Ovary (tissue), 9 donors: ENCODE data around the gene AP5M1. TPM values are rescaled to one million over a fixed set of nuclear protein-coding genes. Genes with fewer than 3 reads are reported as not detected.
"Not testable (repeated sequence)": the region's sequence is repeated elsewhere in the genome, so short reads cannot be mapped to it uniquely, and the experiment has no call there.

Experiments used
- DNase-seq, 5 donors: peaks; one replicate each; pipeline ENCODE4 v3.0.0-alpha.2; 2019 to 2020
- H3K27ac ChIP-seq, 2 donors: fragments of 200-600 bp; one replicate each; pipeline versions ENCODE4 v1.5.1 to v1.8.0; 2019 to 2022
- H3K27me3 ChIP-seq: fragments of 200-600 bp; one replicate; pipeline ENCODE4 v1.8.0; 2022
- H3K36me3 ChIP-seq: fragments of 200-600 bp; sonication (generic); one replicate; pipeline ENCODE4 v1.5.1; 2019
- H3K4me1 ChIP-seq: one replicate; pipeline ENCODE4 v1.8.1; 2013; ENCODE audit warnings: mild to moderate bottlenecking, moderate library complexity; ENCODE audit not compliant: insufficient read depth
- H3K4me3 ChIP-seq: fragments of 200-600 bp; sonication (generic); one replicate; pipeline ENCODE4 v1.5.1; 2017
- H3K9me3 ChIP-seq, 2 donors: fragments of 200-600 bp in 1 of 2; sonication (generic) in 1 of 2; one replicate each; pipeline versions ENCODE4 v1.5.1 to v1.8.1; 2013 to 2019; ENCODE audit warnings: mild to moderate bottlenecking in 1 of 2, moderate library complexity in 1 of 2
- EP300 ChIP-seq: sonication (generic); formaldehyde crosslinking; IDR thresholded peaks from one replicate; pipeline ENCODE4 v1.6.1; 2017; ENCODE audit warnings: antibody characterized with exemption
- POLR2A ChIP-seq: fragments of 450-650 bp; IDR thresholded peaks from one replicate; pipeline ENCODE4 v1.6.1; 2017; ENCODE audit warnings: antibody characterized with exemption, mild to moderate bottlenecking, moderate library complexity
- WGBS, 3 donors: extraction: QIAGEN DNeasy Blood & Tissue Kit in 1 of 3; methylation state at CpG; one replicate each; pipeline versions ENCODE4 v1.1.5 to v1.1.7; 2013 to 2017; 5-methylcytosine and 5-hydroxymethylcytosine counted together
- intact Hi-C, 4 donors: fragments of 100-400 bp; cut with DNase I; formaldehyde crosslinking; loops; one replicate each; pipeline versions ENCODE4 v1.11.0 to v1.15.1; 2022 to 2023
- polyA plus RNA-seq, 2 donors: library from polyadenylated mRNA; stranded (reverse); fragments of 200-250 nt in 1 of 2; fragments of 350-450 nt in 1 of 2; fragmentation: Illumina TruSeq in 1 of 2; extraction: RNeasy Lipid Tissue Mini Kit (QIAGEN cat#74804) in 1 of 2; gene quantifications; one replicate each; pipeline ENCODE4 v1.2.3, GENCODE V29; 2013 to 2014
- total RNA-seq, 7 donors: library from RNA; depleted of rRNA in 2 of 7; stranded (reverse); fragments of >200 nt in 2 of 7; fragmentation: NEBNext Ultra II Directional in 3 of 7; extraction: Animal tissue kit (Norgen Biotek cat#: 25700) in 3 of 7; gene quantifications; one replicate each; pipeline versions ENCODE4 v1.1.0 to v1.2.4, GENCODE V29; 2016 to 2023
- TF ChIP-seq, protein P1 (sequence below), 3 donors: fragments of 450-650 bp in 2 of 3; fragments of 200-600 bp in 1 of 3; IDR thresholded peaks; one replicate each; pipeline versions ENCODE4 v1.5.1 to v1.8.0; 2016 to 2022; ENCODE audit warnings: antibody characterized with exemption in 3 of 3, mild to moderate bottlenecking in 1 of 3
- donor health status: DM: no; HTN: no; CAD: no; lungs with moderate emphysema.
- donor health status: DM: no; HTN: no; CAD: no.
- donor health status: Bipolar disorder and iron deficiency.
- donor health status: DM: yes; HTN: yes; CAD: no.
- donor health status: DM: no; HTN: no; CAD: no.
- donor health status: DM: yes; HTN: yes; CAD: no.

AP5M1 gene
- total and polyA plus RNA-seq, 9 donors = 7.3 to 31.0 (median 22.1) TPM

DNA sequence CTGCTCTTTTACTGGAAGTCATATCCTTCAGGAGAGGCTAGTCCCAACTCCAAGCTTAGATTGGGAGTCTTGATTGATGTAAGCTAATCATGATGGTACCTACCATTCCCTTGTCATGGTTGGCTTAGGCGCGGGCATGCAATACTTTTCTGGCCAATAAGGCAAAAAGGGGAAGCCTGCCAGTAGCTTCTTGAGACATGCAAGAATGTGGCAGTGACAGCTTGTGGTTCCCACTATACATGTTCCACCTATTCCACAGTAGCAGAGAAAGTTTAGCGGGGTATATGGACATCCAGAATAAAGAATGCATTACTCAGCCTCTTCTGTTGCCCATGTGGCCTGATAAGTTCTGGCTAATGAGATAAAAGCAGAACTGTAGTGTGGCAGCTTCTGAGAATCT is 55.0 kb downstream of the AP5M1 start:
- Histone ChIP-seq H3K9me3 (no peaks in the 10 kb centered on the region), H3K27ac (no peak overlapping the region), H3K4me1 (no peaks in the 10 kb centered on the region), H3K27me3 (no peaks in the 10 kb centered on the region), H3K4me3 (no peak overlapping the region), H3K36me3 (no peaks in the 10 kb centered on the region)
- 94 to 99% (median 95%) methylated on average over 3 of the region's 3 CpGs for WGBS, 3 donors
- TF ChIP-seq, protein P1, sequence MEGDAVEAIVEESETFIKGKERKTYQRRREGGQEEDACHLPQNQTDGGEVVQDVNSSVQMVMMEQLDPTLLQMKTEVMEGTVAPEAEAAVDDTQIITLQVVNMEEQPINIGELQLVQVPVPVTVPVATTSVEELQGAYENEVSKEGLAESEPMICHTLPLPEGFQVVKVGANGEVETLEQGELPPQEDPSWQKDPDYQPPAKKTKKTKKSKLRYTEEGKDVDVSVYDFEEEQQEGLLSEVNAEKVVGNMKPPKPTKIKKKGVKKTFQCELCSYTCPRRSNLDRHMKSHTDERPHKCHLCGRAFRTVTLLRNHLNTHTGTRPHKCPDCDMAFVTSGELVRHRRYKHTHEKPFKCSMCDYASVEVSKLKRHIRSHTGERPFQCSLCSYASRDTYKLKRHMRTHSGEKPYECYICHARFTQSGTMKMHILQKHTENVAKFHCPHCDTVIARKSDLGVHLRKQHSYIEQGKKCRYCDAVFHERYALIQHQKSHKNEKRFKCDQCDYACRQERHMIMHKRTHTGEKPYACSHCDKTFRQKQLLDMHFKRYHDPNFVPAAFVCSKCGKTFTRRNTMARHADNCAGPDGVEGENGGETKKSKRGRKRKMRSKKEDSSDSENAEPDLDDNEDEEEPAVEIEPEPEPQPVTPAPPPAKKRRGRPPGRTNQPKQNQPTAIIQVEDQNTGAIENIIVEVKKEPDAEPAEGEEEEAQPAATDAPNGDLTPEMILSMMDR (IDR thresholded peaks at IDR 0.05) = no peak
- no peak for TF ChIP-seq EP300
- TF ChIP-seq POLR2A = no peak
- intact Hi-C loops = loop anchor here in 1 of 4 donors (10.0 kb wide), 1 partner anchor 829 kb away; no protein-coding TSS in a partner anchor
- DNase-seq = no peak

DNA sequence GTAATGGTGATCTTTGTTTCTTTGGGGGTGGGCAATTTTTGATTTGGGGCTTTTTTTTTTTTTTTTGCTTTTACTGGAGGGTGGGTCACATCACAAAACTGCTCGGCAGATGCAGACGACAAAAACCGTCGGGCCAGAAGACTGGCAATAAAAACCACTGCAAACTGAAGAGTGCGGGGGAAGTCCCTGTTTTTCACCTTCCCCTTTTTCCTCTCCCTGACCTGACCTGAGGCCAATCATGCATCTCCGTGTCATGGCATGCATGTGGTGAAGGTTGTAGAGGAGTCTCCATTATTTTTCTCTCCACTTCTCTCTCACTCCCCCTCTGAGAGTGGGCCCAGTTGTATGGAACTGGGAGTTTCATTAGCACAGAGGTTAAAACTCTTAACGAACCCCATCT is 57.5 kb downstream of the AP5M1 start:
- H3K4me3 ChIP-seq = no peak overlapping the region
- no peak overlapping the region for H3K27ac ChIP-seq
- DNase-seq = no peak
- H3K9me3 ChIP-seq = no peaks in the 10 kb centered on the region
- H3K27me3 ChIP-seq = no peaks in the 10 kb centered on the region
- 75 to 84% (median 83%) methylated on average over 7 of the region's 7 CpGs for WGBS, 3 donors
- H3K36me3 ChIP-seq = no peaks in the 10 kb centered on the region
- intact Hi-C loops = loop anchor here in 1 of 4 donors (10.0 kb wide), 1 partner anchor 831 kb away; no protein-coding TSS in a partner anchor
- no peaks in the 10 kb centered on the region for H3K4me1 ChIP-seq
- TF ChIP-seq EP300 (no peak), POLR2A (no peak)

DNA sequence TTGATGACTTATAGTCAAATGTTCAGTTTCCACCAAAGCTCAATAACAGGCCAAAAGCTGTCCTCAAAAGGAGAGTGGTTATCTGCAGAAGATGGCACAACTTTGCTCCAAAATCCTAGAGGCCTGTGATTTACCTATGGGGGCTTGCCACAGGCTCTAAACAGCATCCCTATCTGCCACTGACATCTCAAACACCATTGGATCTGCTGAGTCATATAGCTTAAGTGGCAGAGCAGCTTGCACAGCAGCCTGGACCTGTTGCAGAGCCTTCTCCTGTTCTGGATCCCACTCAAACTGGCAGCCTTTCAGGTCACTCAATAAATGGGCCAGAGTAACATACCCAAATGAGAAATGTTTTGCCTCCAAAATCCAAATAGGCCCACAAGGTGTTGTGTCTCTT is 61.1 kb downstream of the AP5M1 start:
- Histone ChIP-seq H3K4me3 (no peak overlapping the region), H3K9me3 (no peaks in the 10 kb centered on the region), H3K27me3 (no peaks in the 10 kb centered on the region), H3K36me3 (no peaks in the 10 kb centered on the region), H3K27ac (no peak overlapping the region), H3K4me1 (no peaks in the 10 kb centered on the region)
- TF ChIP-seq EP300 (no peak), POLR2A (no peak)
- TF ChIP-seq, protein P1 (IDR thresholded peaks at IDR 0.05) = no peak
- intact Hi-C loops = loop anchor here in 1 of 4 donors (10.0 kb wide), 1 partner anchor 835 kb away; no protein-coding TSS in a partner anchor
- DNase-seq = no peak

DNA sequence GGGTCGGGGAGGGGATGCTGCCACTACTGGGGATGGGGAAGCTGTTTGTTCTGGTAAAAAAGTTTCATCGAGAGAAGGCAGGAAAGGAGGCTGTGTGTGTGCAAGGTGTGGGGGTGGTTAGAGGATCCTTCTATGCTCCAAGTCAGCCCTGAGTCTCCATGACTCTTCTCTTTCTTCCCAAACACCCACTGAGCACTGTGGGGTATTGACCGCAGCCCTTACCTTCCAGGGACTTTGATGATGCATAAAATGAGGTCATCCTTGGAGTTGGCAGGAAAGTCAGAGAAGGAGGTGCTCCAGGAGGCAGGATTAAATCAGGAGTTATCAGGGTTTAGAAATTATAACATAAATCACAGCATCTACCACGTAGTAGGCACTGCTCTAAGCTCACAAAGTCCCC is 63.7 kb downstream of the AP5M1 start:
- H3K27ac ChIP-seq, H3K4me1 ChIP-seq, H3K27me3 ChIP-seq, H3K36me3 ChIP-seq, intact Hi-C loops, H3K9me3 ChIP-seq, H3K4me3 ChIP-seq, DNase-seq: not testable (repeated sequence)
- WGBS, 3 donors = 80 to 91% (median 83%) methylated on average over 3 to 4 of the region's 4 CpGs

DNA sequence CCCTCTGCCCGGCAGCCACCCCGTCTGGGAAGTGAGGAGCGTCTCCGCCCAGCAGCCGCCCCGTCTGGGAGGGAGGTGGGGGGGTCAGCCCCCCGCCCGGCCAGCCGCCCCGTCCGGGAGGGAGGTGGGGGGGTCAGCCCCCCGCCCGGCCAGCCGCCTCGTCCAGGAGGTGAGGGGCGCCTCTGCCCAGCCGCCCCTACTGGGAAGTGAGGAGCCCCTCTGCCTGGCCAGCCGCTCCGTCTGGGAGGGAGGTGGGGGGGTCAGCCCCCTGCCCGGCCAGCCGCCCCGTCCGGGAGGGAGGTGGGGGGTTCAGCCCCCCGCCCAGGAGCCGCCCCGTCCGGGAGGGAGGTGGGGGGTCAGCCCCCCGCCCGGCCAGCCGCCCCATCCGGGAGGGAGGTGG is 65.0 kb downstream of the AP5M1 start:
- H3K27me3 ChIP-seq, H3K4me1 ChIP-seq, H3K9me3 ChIP-seq, H3K27ac ChIP-seq, intact Hi-C loops, H3K4me3 ChIP-seq, DNase-seq, H3K36me3 ChIP-seq: not testable (repeated sequence)
- 90% methylated on average over 20 of the region's 31 CpGs; no CpG with 5 or more reads in 2 of the 3 donors for WGBS, 3 donors

DNA sequence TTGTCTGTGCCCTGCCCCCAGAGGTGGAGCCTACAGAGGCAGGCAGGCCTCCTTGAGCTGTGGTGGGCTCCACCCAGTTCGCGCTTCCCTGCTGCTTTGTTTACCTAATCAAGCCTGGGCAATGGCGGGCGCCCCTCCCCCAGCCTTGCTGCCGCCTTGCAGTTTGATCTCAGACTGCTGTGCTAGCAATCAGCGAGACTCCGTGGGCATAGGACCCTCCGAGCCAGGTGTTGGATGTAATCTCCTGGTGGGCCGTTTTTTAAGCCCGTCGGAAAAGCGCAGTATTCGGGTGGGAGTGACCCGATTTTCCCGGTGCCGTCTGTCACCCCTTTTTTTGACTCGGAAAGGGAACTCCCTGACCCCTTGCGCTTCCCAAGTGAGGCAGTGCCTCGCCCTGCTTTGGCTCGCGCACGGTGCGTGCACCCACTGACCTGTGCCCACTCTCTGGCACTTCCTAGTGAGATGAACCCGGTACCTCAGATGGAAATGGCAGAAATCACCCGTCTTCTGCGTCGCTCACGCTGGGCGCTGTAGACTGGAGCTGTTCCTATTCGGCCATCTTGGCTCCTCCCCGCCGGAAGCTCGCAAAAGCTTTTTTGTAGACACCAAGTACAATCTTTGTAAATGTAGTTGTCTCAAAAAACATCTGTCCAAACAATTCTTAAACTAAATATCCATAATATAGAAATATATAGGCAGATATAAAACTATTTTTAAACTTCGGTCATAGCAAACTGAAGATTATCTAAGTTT is 75.0 kb downstream of the AP5M1 start:
- DNase-seq, H3K4me1 ChIP-seq, intact Hi-C loops, H3K27ac ChIP-seq, H3K27me3 ChIP-seq, H3K4me3 ChIP-seq, H3K9me3 ChIP-seq, H3K36me3 ChIP-seq: not testable (repeated sequence)
- 66 to 74% (median 70%) methylated on average over 31 to 34 of the region's 34 CpGs for WGBS, 3 donors
